NOMO-1 treated with DMSO at 0.1 percent for 48 hours (cell line): ENCODE results near the gene GRN.
"Not testable (repeated sequence)": the region's sequence is repeated elsewhere in the genome, so short reads cannot be mapped to it uniquely, and the experiment has no call there.

Experiments
- DNase-seq: peaks from one replicate; lab custom pipeline; 2025; ENCODE audit not compliant: unreplicated experiment; lab: John Stamatoyannopoulos, UW

Gene GRN

DNA sequence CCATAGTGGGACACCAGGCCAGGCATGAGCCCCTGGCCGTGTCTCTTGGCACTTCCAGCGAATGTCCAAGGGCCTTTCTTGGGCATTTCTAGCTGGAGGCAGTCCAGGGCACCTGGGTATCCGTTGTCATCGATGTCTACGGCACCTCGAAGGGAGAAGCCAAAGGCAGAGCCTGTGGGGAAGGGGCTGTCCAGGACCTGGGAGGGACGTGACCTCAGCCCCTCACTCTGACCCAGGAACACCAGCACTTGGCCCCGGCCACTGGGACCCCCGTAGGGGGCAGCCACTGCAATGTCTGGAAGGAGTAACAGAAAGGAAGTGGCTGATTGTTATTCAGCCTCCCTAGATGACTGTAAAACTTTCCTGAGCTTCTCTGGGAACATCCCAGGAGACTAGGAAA lies 35.7 kb downstream of the GRN start:
- no peak for DNase-seq

DNA sequence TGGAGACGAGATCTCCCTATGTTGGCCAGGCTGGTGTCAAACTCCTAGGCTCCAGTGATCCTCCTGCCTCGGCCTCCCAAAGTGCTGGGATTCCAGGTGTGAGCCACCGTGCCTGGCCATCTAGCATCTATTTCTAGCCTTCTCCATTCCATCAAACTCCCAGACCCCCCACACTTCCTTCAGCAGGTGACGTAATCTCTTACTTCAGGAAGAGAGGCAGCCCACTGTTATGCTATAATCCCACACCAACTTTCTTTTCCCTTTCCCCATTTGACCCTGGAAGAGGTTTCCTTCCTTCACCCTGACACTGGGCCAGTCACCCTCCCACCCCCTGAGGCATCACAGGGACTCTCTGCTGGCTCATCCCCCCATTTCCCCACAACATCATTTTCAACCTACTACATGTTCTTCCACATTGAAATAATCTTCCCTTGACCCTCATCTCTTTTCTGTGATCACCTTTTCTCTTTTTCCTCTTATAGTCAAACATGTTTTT lies 36.8 kb downstream of the GRN start:
- DNase-seq = no peak

- DNase-seq = no peak
Observed at GRCh38 chr17:44382917-44383316, 37.8 kb downstream of the GRN start.

DNA sequence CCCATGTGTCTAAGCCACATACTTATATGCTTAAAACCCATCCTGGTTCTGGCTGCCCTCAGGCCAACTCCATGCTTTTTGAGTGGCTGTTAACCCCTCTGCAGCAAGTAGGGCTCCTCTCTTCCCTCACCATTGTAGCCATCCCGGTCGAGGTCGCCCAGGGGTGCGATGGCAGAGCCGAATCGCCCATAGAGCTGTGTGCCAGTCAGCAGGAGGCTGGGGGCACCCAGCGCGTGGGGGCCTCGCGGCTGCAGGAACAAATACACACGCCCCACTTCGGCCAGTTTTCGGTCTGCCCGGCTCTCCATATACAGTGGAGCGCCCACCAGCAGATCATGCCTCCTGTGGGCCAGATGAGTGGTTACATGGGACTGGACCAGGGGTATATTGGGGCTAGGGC lies 38.3 kb downstream of the GRN start:
- DNase-seq = no peak

- DNase-seq = no peak
Observed at GRCh38 chr17:44383861-44384260, 38.8 kb downstream of the GRN start.

GRCh38 chr17:44384281-44384822 lies 39.2 kb downstream of the GRN start:
- DNase-seq = no peak

GRCh38 chr17:44384823-44385286 lies 39.8 kb downstream of the GRN start:
- no peak for DNase-seq

- DNase-seq = peak; percentile 83
Observed at GRCh38 chr17:44385287-44386181, 40.4 kb downstream of the GRN start.

GRCh38 chr17:44386182-44386525 lies 41.1 kb downstream of the GRN start:
- DNase-seq = no peak

GRCh38 chr17:44387804-44388203 lies 42.7 kb downstream of the GRN start:
- DNase-seq = no peak

DNA sequence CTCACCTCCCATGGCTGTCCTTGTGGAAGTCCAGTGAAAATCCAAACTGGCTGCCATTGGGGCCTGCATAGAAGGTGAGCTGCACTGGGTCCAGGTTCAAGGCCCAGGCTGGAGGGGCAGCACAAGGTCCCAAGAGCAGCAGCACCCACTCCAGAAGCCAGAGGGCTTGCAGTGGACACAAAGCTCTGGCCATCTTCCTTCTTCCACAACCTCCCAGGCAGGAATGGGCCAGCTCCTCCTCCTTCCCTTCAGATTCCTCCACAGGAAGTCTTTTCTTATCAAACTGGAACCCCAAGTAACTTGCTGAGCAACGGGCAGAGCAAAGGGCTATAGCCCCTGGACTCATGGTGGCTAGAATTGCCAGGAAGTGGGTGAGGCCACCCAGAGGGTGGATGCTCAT lies 44.2 kb downstream of the GRN start, which contains the start of gene ITGA2B:
TSS of gene ITGA2B (minus strand) at position 369 of the 400 bp plus-strand sequence. CDS start at position 193, 176 bp downstream.
- no peak for DNase-seq

DNA sequence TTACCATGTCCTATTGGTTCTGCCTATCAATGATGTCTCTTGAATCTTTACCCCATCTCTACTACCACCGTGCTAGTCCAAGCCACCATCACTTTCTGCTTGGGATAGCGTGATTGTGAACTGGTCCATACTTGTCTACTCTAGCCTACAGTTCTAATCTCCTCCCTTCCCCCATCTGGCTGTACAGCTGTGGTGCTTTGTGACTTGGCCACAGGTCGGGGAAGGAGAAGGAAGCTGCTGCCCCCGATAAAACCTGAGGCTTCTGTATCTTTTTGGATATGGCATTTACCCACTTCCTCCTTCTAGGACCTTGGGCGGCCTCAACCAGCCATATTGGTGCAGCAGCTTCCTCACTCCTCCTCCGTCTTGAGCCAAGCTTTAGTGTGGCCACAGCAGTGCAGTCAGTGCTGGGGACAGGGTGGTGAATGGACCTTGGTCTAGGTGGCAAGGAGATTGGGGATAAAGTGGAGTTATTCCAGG lies 44.7 kb downstream of the GRN start:
- DNase-seq = peak; percentile 76

DNA sequence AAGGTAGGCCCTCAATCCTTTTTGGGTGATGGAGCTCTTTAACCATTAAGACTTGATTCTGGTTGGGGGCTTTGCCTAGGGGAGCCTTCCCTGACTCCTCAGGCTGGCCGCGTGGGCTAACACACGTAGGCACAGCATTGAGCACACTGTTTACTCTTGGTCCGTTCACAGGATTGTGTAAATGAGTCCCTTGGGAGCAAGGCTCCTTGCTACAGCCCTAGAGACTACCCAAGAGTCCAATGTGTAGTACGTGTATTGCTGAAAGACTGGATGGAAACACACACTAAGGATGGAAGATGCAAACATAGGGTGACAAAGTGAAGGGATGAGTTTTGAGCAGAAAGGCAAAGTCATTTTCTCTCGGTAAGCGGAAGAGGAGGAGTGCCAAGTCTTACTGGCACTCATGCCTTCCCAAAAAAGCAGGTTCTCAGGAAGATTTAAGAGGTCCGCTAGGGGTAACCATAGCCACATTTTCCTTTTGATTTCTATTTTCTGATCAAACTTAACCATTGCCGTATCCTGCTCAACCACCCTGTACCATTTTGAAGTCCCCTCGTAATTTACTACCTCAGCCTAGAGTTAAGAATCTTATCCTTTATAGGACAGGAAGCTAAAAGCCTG lies 45.3 kb downstream of the GRN start:
- no peak for DNase-seq

DNA sequence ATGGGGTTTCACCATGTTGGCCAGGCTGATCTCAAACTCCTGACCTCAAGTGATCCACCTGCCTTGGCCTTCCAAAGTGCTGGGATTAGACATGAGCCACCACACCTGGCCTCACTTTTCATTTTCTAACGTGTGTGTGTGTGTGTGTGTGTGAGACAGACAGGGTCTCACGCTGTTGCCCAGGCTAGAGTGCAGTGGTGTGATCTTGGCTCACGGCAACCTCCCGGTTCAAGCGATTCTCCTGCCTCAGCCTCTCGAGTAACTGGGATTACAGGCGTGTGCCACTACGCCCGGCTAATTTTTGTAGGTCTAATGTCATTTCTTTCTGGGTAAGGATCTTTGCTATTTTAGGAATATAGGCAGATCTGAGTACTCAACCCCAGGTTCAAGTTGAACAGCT lies 49.0 kb downstream of the GRN start:
- not testable (repeated sequence) for DNase-seq

DNA sequence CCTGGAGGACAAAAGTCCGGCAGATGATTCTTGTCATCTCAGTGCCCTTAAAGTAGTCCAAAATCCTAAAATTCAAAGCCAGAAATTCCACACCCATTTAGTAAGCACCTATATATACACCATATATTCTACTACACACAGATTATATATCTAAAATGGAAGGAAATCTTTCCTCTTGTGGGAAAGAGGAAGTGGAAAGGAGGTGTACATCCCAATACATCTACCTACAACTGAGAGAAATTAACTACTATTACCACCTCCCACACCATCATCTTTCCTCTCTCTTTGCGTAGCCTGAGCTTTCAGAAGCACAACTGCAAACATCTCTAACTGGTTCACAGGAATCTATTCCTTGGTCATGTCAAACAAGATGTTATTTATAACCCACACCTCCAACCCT lies 49.7 kb downstream of the GRN start:
- no peak for DNase-seq

DNA sequence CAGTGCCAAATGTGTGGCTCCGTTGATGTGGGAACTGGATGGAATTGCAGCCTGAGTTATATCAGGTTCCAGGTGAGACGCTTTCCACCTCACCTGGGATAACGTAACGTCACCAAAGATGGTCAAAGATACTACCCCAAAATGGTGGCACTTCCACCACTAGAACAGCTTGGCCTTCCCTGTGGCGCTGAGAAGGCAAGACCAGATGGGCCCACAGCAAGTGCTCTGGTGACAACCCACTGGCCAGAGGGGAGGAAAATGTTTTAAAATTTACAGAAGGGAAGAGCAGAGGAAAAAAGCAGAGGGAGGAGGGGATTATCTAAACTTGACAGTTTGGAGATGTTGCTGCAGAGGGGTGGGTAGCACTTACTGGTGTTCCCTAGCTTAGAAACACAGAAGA lies 51.8 kb downstream of the GRN start:
- DNase-seq = no peak

DNA sequence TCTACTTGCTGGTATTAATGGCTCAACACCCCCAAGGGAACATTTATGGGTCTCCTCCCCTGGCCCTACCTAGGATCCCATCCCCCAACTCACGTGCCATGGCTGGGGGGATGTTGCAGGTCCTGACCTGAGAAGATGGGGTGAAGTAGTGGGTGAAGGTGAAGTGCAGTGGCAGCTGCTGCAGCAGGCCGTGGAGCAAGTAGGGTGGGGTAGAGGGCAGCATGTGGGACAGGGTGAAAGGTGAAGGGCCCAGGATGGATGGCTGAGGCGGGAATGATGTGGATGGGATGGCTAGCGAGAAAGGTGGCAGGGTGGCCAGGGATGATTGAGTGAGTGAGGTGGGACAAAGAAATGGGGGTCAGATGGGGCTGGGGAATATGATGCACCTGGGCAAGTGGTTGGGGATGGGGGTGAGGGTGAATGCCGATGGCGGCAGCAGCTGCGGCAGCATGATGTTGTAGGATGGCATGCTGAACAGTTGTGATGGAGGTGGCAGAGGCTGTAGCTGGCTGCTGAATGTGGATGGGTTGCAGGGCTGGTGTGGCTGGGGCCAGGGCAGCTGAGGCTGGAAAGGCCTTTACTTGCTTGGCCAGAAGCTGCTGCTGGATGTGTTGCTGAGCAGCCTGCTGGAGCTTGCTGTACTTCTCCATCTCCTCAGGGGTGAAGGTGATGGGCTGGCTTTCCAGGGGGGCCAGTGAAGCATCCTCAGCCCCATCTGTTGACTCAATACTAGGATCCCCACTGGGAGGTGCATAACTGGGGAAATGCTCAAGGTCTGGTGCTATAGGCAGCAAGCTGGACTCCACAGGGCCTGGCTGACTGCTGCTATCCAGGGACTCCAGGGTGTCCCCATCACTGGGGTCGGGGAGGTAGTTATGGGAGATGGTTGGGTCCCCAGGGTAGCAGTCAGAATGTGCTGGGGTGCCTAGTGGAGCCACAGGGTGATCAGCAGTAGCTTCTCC lies 52.7 kb downstream of the GRN start:
- no peak for DNase-seq

DNA sequence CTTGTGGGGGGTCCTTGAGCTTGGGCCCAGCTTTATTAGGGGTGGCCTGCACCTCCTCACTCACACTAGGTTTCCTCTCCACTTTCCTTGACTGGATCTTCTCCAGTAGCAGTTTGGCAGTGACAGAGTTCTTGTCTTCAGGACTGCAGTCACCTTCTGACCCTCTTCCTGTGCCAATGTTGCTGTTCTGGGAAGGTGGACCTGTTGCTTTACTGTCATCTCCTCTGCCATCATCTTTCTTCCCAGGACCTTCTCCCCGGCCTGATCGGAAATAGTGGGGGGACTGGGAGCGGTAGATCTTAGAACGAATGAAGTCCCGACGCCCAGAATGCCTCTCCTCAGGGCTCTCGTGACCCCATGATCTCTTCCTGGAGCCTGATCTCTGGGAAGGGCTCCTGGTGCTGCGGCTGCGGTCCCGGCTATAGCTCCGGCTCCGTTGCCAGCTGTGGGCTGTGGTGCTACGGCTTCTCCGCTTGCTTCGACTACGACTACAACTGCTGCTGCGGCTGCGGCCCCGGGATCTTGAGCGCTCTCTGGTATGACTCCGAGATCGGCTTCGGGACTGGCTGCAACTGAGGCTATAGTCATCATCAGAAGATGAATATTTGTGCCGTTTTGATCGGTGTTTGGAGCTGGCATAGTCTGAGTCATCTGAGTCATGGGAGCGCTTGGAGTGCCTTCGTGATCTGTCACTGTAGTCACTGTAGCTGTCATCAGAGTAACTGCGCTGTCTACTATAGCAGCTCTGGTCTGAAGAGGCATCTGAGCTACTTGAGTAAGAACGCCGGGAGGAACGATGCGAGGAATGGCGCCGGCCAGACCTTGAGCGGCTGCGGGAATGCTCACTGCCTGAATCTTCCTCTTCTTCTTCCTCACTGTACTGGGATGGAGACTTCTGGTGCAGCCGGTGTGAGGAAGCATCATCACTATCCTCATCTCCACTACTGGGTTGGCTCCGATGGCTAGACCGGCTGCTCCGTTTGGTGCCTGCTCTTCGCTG lies 53.9 kb downstream of the GRN start:
- no peak for DNase-seq

DNA sequence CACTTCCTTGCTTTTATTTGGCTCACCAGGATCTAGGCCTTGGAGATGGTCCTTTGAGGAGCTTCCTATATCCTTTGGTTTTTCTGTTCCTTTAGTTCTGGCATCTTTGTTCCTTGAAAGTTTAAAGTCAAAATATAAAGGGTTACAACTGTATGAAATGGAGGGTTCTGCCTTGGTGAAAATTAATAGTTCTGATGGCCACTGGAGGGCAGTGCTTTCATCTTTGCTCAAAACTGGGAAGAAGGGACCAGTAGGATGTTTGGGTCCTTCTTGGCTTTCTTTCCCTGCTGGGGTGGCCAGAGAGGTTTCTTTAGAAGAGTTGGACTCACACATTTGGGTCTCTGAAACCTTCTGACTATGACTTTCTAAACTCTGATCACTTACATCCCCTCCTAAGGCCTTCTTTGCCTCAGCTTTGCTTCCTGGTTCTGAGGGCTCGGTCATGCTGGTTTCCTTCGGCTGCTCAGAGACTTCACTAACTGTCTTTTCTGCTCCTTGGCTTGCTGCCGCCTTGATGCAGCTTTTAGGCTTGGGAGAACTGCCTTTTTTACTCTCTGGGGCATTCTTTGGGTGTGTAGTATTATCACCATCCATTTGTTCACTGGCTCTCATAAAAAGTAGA lies 55.2 kb downstream of the GRN start:
- no peak for DNase-seq
